Neural progenitor cell (in vitro differentiated cells): Measurements from ENCODE around the gene SLC16A9. TPM values are rescaled to one million over a fixed set of nuclear protein-coding genes. Genes with fewer than 3 reads are reported as not detected.

Experiments
- DNase-seq: peaks from one replicate; pipeline ENCODE4 v3.0.0-alpha.2; 2016; ENCODE audit warnings: low spot score
- H2AFZ ChIP-seq: fragments of 200-600 bp; sonication (generic); replicated peaks from 2 replicates; pipeline ENCODE4 v1.6.1; 2016; ENCODE audit warnings: antibody characterized with exemption
- H3F3A ChIP-seq: fragments of 200-600 bp; sonication (generic); 2 replicates; pipeline ENCODE4 v1.6.1; 2016; ENCODE audit warnings: antibody characterized with exemption, low read depth
- H3K27ac ChIP-seq: fragments of 200-600 bp; sonication (generic); 2 replicates; pipeline ENCODE4 v1.5.1; 2016; ENCODE audit warnings: mild to moderate bottlenecking
- H3K27me3 ChIP-seq: fragments of 200-600 bp; sonication (generic); 2 replicates; pipeline ENCODE4 v1.6.1; 2016; ENCODE audit warnings: mild to moderate bottlenecking, moderate library complexity
- H3K36me3 ChIP-seq: fragments of 200-600 bp; sonication (generic); 2 replicates; pipeline ENCODE4 v1.5.1; 2016
- H3K4me1 ChIP-seq: fragments of 200-600 bp; sonication (generic); 2 replicates; pipeline ENCODE4 v1.6.1; 2016; ENCODE audit warnings: mixed run types
- H3K4me2 ChIP-seq: fragments of 200-600 bp; sonication (generic); 2 replicates; pipeline ENCODE4 v1.6.1; 2016
- H3K4me3 ChIP-seq: fragments of 200-600 bp; sonication (generic); 2 replicates; pipeline ENCODE4 v1.5.1; 2016
- H3K79me2 ChIP-seq: fragments of 200-600 bp; sonication (generic); 2 replicates; pipeline ENCODE4 v1.6.1; 2016; ENCODE audit warnings: low read depth
- H3K9ac ChIP-seq: fragments of 200-600 bp; sonication (generic); 2 replicates; pipeline ENCODE4 v1.6.1; 2016
- H3K9me3 ChIP-seq: fragments of 200-600 bp; sonication (generic); 2 replicates; pipeline ENCODE4 v1.5.1; 2016; ENCODE audit warnings: low read depth
- H4K20me1 ChIP-seq: fragments of 200-600 bp; sonication (generic); 2 replicates; pipeline ENCODE4 v1.6.1; 2016; ENCODE audit warnings: low read depth
- H3K27ac Mint-ChIP-seq: 3 replicates; pipeline ENCODE4 v1.8.0; 2021; ENCODE audit warnings: mixed read lengths
- H3K27me3 Mint-ChIP-seq: 2 replicates; pipeline ENCODE4 v1.8.0; 2022; ENCODE audit warnings: low read depth, mild to moderate bottlenecking, inconsistent platforms, moderate library complexity, mixed read lengths; ENCODE audit not compliant: insufficient read depth
- H3K36me3 Mint-ChIP-seq: 3 replicates; pipeline ENCODE4 v1.8.0; 2021; ENCODE audit warnings: mixed read lengths
- H3K4me1 Mint-ChIP-seq: 3 replicates; pipeline ENCODE4 v1.8.0; 2021; ENCODE audit warnings: mixed read lengths
- H3K4me3 Mint-ChIP-seq: 3 replicates; pipeline ENCODE4 v1.8.0; 2021; ENCODE audit warnings: mild to moderate bottlenecking, moderate library complexity, mixed read lengths
- H3K9me3 Mint-ChIP-seq: 3 replicates; pipeline ENCODE4 v1.8.0; 2020; ENCODE audit warnings: mixed read lengths
- EZH2 ChIP-seq: fragments of 200-600 bp; sonication (generic); IDR thresholded peaks from 2 replicates; pipeline ENCODE4 v1.6.1; 2017; ENCODE audit warnings: antibody characterized with exemption, mild to moderate bottlenecking, moderate library complexity
- EZH2phosphoT487 ChIP-seq: fragments of 200-600 bp; sonication (generic); IDR thresholded peaks from 2 replicates; pipeline ENCODE4 v1.6.1; 2017; ENCODE audit warnings: antibody characterized with exemption
- total RNA-seq: library from RNA; depleted of rRNA; stranded (reverse); fragments of >200 nt; gene quantifications from 2 replicates; pipeline ENCODE4 v1.2.3, GENCODE V29; 2015; ENCODE audit warnings: low replicate concordance
- TF ChIP-seq, protein P1 (sequence below): fragments of 200-600 bp; sonication (generic); IDR thresholded peaks from 2 replicates; pipeline ENCODE4 v1.5.1; 2017; ENCODE audit warnings: antibody characterized with exemption, mild to moderate bottlenecking

SLC16A9 gene
- total RNA-seq, 1 donor from 2014 or later, result 48.5 TPM

DNA sequence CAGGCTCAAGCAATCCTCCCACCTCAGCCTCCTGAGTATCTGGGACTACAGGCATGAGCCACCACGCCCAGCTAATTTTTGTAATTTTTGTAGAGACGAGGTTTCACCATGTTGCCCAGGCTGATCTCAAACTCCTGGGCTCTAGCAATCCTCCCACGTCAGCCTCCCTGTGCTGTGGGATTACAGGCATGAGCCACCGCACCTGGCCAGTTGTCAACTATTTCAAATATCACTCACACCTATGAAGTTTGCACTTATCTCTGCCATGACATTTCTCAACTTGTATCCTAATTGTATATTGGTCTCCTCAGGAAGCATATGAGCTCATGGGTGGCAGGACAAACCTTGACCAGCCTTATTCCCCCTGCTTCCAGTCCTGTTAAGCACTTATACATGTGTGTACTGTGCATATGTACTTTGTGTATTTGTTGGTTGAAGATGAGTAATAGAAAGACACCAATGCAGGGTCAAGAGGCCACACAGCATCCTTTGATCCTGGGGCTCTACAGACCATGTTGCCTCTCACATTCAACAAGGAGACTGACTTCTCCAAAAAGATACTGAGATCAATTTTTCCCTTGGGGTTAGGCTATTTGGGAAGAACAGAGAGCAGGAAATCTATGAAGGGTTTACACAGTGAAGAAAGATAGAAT, 82.2 kb downstream of the SLC16A9 start:
- no peaks in the 10 kb centered on the region for H3K9me3 ChIP-seq
- no peak overlapping the region for H3K4me2 ChIP-seq
- H3K27me3 ChIP-seq, result no peaks in the 10 kb centered on the region
- H2AFZ ChIP-seq, result no peak overlapping the region
- no peaks in the 10 kb centered on the region for H3K36me3 ChIP-seq
- H3K4me3 ChIP-seq, result no peak overlapping the region
- no peak overlapping the region for H3K9ac ChIP-seq
- Mint-ChIP-seq H3K4me3 (no peak overlapping the region), H3K4me1 (peaks cover 12% of the 10 kb centered on the region), H3K9me3 (no peaks in the 10 kb centered on the region), H3K27me3 (no peaks in the 10 kb centered on the region), H3K27ac (no peak overlapping the region), H3K36me3 (no peaks in the 10 kb centered on the region)
- no peak for DNase-seq
- no peak for TF ChIP-seq EZH2
- TF ChIP-seq, protein P1, sequence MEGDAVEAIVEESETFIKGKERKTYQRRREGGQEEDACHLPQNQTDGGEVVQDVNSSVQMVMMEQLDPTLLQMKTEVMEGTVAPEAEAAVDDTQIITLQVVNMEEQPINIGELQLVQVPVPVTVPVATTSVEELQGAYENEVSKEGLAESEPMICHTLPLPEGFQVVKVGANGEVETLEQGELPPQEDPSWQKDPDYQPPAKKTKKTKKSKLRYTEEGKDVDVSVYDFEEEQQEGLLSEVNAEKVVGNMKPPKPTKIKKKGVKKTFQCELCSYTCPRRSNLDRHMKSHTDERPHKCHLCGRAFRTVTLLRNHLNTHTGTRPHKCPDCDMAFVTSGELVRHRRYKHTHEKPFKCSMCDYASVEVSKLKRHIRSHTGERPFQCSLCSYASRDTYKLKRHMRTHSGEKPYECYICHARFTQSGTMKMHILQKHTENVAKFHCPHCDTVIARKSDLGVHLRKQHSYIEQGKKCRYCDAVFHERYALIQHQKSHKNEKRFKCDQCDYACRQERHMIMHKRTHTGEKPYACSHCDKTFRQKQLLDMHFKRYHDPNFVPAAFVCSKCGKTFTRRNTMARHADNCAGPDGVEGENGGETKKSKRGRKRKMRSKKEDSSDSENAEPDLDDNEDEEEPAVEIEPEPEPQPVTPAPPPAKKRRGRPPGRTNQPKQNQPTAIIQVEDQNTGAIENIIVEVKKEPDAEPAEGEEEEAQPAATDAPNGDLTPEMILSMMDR, result no peak
- TF ChIP-seq EZH2phosphoT487, result no peak
- H3K4me1 ChIP-seq, result peaks cover 28% of the 10 kb centered on the region
- no peaks in the 10 kb centered on the region for H3K79me2 ChIP-seq
- no peaks in the 10 kb centered on the region for H4K20me1 ChIP-seq
- H3F3A ChIP-seq, result peaks cover 21% of the 10 kb centered on the region
- no peak overlapping the region for H3K27ac ChIP-seq

DNA sequence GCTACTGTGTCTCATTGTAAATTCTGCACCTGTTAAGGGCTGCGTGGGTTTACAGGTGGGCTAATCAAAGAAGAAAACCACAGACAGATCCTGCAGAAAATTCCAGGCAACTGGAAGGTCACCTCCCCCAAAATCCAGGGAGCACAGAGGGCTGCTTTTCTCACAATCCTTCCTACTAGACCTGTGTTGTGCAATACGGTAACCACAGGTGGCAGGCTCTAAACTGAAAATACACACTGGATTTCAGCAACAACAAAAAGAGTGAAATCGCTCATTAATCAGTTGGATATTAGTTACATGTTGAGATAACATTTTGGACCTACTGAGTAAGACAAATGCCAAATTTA, 83.2 kb downstream of the SLC16A9 start:
- no peak overlapping the region for H3K9ac ChIP-seq
- DNase-seq, result no peak
- peaks cover 25% of the 10 kb centered on the region for H3K4me1 ChIP-seq
- no peaks in the 10 kb centered on the region for H3K36me3 ChIP-seq
- Mint-ChIP-seq H3K27ac (no peak overlapping the region), H3K27me3 (no peaks in the 10 kb centered on the region), H3K4me3 (no peak overlapping the region), H3K4me1 (peaks cover 12% of the 10 kb centered on the region), H3K36me3 (no peaks in the 10 kb centered on the region), H3K9me3 (no peaks in the 10 kb centered on the region)
- peak overlapping the region; percentile 66 for H3K4me2 ChIP-seq
- peak; percentile 11 for TF ChIP-seq EZH2
- TF ChIP-seq, protein P1, result no peak
- H3K27me3 ChIP-seq, result no peaks in the 10 kb centered on the region
- H3K27ac ChIP-seq, result peak overlapping the region; percentile 58
- peak overlapping the region; percentile 8 for H3K4me3 ChIP-seq
- no peaks in the 10 kb centered on the region for H3K79me2 ChIP-seq
- no peaks in the 10 kb centered on the region for H3K9me3 ChIP-seq
- H2AFZ ChIP-seq, result no peak overlapping the region
- peaks cover 21% of the 10 kb centered on the region for H3F3A ChIP-seq
- H4K20me1 ChIP-seq, result no peaks in the 10 kb centered on the region

DNA sequence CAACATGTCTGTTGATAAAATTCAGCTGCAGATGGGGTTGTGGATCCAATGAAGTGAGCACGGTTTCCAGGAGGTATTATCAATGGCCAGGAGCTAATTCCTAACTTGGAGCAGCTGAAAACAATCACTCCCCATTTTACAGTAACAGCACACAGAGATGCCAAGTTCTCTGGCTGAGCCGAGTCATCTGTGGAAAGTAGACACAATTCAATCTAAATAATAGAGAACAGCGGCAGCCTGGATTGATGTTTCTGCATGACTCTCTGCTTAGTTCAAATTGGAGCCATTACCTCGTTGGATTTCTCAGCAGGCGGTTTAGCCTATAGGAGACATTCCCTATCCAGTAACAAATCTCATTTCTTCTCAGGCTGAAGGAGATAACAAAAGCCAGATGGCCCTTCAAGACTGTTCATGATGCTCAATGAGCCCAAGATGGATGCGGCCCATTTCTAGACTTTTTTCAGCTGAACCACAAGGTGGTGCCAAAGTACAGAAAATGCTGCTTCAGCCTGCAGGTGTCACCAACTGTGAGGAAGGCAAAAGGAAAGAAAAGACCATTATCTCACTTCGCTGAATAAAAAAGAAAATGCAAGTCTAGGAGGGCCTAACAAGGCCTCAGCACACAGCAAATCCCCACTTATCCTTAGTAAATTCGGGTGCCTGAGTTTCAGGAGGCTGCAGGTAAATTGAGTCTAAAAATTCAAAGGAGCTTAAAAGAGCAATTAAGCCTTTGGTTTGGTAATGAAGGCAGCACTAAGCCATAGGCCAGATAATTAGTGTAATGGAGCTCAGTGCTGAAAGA, 83.7 kb downstream of the SLC16A9 start:
- Mint-ChIP-seq H3K36me3 (no peaks in the 10 kb centered on the region), H3K27me3 (no peaks in the 10 kb centered on the region), H3K9me3 (no peaks in the 10 kb centered on the region), H3K4me3 (no peak overlapping the region), H3K27ac (no peak overlapping the region), H3K4me1 (peaks cover 12% of the 10 kb centered on the region)
- Histone ChIP-seq H3K27me3 (no peaks in the 10 kb centered on the region), H3K4me3 (peak overlapping the region; percentile 8), H3K36me3 (no peaks in the 10 kb centered on the region), H3K79me2 (no peaks in the 10 kb centered on the region), H2AFZ (peak overlapping the region; percentile 17), H3K9ac (no peak overlapping the region), H3K4me1 (peaks cover 25% of the 10 kb centered on the region), H3K27ac (no peak overlapping the region), H4K20me1 (no peaks in the 10 kb centered on the region), H3K9me3 (no peaks in the 10 kb centered on the region), H3F3A (peaks cover 21% of the 10 kb centered on the region), H3K4me2 (peak overlapping the region; percentile 66)
- TF ChIP-seq EZH2 (peak; percentile 20), EZH2phosphoT487 (peak; percentile 99)
- TF ChIP-seq, protein P1, result peak; percentile 95
- DNase-seq, result peak; percentile 89
